HFF-Myc (cell line): ENCODE results near the gene SLC43A3.

Experiments
- DNase-seq: peaks from one replicate; pipeline ENCODE4 v3.0.0-alpha.2; 2011; ENCODE audit warnings: low read depth; ENCODE audit errors: extremely low read depth
- H3K4me3 ChIP-seq: replicated peaks from 2 replicates; pipeline ENCODE4 v1.5.1; 2011; ENCODE audit warnings: low read depth, mild to moderate bottlenecking, control low read depth, low read length
- TF ChIP-seq, protein P1 (sequence below): IDR thresholded peaks from 2 replicates; pipeline ENCODE4 v1.5.1; 2012; ENCODE audit warnings: mild to moderate bottlenecking, low read depth, low read length, control low read depth; ENCODE audit errors: missing control alignments

SLC43A3 gene

DNA sequence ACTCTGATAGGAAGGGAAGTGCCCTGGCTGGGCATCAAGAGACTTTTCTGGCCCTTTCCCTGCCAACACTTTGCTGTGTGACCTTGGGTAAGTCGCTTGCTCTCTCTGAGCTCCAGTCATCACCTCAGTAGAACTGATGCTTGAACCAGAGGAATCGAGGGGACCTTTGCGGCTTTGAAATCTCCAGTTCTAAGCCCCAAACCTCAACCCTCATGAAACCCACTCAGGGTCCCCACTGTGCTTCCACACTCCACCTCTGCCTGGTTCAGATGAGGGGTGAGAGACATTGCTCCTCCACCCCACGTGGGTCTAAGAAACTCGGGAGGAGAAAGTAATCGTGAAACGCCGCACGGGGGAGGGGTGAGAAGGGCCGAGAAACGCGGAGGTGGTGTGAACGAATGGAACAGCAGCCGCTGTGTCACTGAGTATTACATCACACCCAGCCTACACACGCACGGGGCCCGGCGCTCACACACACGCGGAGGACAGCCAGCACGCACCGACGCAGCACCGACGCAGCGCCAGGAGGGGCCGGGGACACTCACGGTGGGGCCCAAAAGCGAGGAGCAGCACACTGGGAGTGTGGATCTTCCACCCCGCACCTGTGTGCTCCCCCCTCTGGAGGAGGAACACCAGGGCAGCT is 37.7 kb upstream of the SLC43A3 start:
- no peak for DNase-seq
- TF ChIP-seq, protein P1, sequence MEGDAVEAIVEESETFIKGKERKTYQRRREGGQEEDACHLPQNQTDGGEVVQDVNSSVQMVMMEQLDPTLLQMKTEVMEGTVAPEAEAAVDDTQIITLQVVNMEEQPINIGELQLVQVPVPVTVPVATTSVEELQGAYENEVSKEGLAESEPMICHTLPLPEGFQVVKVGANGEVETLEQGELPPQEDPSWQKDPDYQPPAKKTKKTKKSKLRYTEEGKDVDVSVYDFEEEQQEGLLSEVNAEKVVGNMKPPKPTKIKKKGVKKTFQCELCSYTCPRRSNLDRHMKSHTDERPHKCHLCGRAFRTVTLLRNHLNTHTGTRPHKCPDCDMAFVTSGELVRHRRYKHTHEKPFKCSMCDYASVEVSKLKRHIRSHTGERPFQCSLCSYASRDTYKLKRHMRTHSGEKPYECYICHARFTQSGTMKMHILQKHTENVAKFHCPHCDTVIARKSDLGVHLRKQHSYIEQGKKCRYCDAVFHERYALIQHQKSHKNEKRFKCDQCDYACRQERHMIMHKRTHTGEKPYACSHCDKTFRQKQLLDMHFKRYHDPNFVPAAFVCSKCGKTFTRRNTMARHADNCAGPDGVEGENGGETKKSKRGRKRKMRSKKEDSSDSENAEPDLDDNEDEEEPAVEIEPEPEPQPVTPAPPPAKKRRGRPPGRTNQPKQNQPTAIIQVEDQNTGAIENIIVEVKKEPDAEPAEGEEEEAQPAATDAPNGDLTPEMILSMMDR = no peak
- no peak overlapping the region for H3K4me3 ChIP-seq

DNA sequence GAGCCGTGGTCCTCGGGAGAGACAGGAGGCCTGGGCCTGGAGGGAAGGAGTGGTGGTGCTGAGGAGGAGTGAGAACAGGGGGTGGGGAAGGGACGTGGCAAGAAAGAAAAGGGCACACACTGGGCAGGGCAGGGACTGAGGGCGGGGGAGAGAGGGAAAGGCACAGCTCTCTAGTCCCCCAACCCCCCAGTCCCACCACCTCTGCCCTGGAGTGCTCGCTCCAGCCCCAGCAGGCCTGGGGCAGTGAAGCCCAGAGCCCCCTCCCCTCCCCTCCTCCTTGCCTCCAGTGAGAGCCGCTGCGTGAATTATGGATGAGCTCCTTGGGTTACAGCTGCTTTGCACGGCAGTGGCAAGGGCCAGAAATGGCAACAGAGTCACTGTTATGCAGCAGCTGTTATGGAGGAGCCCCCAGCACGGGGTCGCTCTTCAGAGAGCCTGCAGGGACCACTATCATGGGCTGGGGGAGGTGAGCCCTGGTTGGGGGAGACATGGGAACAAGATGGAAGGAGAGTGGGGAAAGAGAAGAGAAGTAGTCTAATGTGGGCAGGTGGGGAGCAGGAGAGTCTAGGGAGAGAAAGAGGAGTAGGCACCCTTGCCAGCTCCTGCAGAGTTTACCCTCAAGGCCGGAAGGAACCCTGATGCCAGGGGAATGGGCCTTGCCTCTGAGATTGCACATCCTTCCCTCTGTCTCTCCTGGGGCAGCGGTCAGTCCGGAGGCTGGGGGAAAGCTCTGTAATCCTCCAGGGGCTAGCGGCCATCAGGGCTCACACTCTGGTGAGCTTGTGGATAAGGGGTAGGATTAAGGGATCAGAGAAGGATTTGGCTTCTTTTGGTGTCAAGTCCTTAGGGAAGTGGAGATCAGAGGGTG is 37.0 kb upstream of the SLC43A3 start:
- H3K4me3 ChIP-seq = no peak overlapping the region
- TF ChIP-seq, protein P1 = no peak
- DNase-seq = no peak

DNA sequence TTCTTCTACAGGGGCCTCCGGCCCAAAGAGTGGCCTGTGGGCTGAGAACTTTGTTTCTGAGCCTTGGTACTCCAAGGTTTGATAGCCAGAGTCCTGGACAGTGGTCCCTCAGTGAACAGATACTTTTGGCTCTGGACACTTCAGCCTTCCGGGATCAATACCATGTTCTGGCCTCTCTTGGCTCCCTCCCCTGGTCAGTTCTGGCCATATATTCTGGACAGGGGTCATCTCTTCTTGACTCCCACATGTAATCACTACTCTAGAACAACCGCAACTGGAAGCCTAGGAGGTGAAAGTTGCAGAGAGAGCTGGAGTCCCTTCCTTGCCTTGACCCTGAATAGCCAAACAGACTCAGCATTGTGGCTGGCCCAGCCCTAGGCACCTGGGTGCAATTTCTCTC is 35.7 kb upstream of the SLC43A3 start:
- TF ChIP-seq, protein P1 = no peak
- no peak overlapping the region for H3K4me3 ChIP-seq
- no peak for DNase-seq

DNA sequence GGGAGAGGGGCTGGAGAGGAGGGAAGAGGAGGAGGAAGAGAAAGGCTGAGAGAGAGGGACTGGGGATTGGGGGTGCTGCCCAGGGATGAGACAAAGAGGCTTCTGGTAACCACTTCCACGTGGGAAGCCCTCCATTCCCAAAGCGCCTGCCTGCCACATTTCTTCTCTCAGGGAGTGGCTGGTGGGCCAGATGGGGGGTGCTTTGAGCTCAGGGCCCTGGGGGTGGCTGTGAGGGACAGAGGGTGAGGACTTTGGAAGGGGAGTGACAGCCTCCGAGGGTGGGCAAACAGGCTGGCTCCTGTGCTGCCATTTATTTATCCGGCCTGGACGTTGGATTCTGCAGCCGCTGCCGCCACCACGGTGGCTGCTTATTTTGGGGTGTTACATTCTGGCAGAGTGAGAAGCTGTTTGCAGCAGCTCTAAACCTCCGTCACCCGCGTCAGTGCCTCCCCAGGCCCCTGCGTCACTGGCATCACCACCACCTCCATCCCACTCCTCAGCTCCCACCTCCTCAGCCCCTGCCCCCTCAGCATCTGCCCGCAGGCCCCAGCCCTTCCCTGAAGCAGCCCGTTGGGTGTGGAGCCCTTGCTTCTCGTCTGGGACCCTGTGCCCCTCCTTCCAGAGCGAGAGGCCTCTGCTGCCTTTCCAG is 35.0 kb upstream of the SLC43A3 start:
- TF ChIP-seq, protein P1 = no peak
- DNase-seq = no peak
- no peak overlapping the region for H3K4me3 ChIP-seq

DNA sequence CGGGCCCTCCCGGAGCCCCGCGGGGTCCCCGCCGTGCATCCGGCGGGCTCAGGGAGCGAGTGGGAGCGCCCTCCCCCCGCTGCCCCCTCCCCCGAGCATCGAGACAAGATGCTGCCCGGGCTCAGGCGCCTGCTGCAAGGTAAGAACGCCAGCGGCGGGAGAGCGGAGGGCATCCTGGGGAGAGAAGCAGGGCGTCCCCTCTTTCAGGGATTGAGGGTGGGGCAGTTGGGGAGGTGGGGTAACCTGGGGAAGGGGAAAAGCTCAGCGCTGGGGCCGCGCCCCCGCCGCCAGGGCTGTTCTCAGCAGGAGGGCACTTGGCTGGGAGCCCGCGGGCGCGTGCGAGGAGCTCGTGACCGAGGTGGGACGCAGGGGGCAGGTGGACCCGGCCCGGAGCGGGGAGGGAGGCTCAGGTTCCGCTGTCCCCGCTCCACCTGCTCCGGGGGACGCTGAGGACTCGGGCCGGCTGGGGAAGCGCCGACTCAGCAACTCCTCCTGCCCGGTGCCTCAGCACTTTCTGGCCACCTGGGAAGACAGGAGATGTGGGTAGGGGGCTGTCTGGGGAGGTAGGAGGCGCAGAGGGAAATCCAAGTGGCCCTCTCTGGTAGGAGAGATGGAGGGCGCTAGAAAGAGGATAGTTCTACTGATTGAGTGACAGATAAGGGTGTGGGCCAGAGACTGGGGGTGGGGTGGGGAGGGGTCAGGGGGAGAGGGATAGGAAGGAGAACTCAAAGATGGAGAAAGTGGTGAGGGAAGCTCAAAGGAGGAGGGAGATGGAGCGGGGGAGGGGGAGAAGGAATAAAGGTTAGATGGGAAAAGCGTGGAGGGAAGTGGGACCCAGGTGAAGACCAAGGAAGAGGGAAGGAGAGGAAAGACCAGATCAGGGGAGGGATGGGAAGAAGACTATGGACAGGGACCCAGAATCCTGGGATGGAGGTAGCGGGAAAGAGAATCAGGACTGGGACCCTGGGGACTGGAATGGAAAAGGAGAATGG is 34.1 kb upstream of the SLC43A3 start:
- TF ChIP-seq, protein P1 = no peak
- H3K4me3 ChIP-seq = no peak overlapping the region; the same call in 1 of the 2 replicates
- no peak for DNase-seq
